ENCODE measurements around the gene ZSCAN9. TPM values are rescaled to one million over a fixed set of nuclear protein-coding genes. Genes with fewer than 3 reads are reported as not detected.

The ZSCAN9 gene
- total RNA-seq, 4 donors from 2014 or later, result 11.9 to 22.2 (median 14.2) TPM

DNA sequence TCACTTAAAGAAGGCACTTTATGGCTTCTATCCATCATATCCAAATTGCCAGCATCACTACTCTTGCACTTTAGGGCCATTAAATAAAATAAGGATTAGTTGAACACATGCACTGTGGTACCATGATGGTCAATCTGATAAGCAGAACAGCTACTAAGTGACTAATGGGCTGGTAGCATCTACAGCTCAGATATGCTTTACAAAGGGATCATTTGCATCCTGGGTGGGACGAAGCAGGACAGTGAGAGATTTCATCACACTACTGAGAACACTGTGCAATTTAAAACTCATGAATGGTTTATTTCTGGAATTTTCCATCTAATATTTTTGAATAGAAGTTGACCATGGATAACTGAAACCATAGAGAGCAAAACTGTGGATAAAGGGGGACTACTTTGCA, 25.1 kb upstream of the ZSCAN9 start:
- peaks cover 0 to 35% (median 2%) of the 10 kb centered on the region in 4 donors for H3K9me3 ChIP-seq
- no peak overlapping the region for H3K4me3 ChIP-seq
- no peaks in the 10 kb centered on the region for H3K36me3 ChIP-seq
- H3K27ac ChIP-seq, result no peak overlapping the region
- WGBS, 2 donors, result 58 to 61% methylated on average over 1 of the region's 1 CpG
- DNase-seq (ENCODE audit: low spot score in 2 of 2), result no peak
- H3K27me3 ChIP-seq, result peaks cover 0 to 20% of the 10 kb centered on the region in 2 donors
- H3K4me1 ChIP-seq, result no peaks in the 10 kb centered on the region
- no peak for TF ChIP-seq EP300 (IDR thresholded peaks at IDR 0.05)
- TF ChIP-seq POLR2A (IDR thresholded peaks at IDR 0.05), result no peak
- TF ChIP-seq, protein P1, sequence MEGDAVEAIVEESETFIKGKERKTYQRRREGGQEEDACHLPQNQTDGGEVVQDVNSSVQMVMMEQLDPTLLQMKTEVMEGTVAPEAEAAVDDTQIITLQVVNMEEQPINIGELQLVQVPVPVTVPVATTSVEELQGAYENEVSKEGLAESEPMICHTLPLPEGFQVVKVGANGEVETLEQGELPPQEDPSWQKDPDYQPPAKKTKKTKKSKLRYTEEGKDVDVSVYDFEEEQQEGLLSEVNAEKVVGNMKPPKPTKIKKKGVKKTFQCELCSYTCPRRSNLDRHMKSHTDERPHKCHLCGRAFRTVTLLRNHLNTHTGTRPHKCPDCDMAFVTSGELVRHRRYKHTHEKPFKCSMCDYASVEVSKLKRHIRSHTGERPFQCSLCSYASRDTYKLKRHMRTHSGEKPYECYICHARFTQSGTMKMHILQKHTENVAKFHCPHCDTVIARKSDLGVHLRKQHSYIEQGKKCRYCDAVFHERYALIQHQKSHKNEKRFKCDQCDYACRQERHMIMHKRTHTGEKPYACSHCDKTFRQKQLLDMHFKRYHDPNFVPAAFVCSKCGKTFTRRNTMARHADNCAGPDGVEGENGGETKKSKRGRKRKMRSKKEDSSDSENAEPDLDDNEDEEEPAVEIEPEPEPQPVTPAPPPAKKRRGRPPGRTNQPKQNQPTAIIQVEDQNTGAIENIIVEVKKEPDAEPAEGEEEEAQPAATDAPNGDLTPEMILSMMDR (IDR thresholded peaks at IDR 0.05), result no peak

DNA sequence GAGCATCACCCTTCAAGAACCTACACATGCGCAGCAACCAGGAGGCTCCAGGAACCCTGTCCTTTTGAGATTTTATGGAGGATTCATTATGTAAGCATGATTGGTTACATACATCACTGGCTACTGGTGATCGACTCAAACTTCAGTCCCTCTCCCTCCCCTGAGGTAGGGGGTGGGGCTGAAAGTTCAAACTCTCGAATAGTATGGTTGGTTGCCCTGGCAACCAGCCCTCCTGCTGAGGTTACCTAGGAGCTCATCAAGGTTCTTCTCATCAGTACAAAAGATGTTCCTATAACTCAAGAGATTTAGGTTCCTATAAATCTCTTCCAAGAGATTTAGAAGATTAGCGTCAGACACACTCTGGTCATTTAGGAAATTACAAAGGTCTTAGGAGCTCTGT, 21.9 kb upstream of the ZSCAN9 start:
- TF ChIP-seq, protein P1 (IDR thresholded peaks at IDR 0.05), result no peak
- TF ChIP-seq EP300 (IDR thresholded peaks at IDR 0.05) (no peak), POLR2A (IDR thresholded peaks at IDR 0.05) (no peak)
- no peak overlapping the region for H3K27ac ChIP-seq
- WGBS, 2 donors, result 33 to 40% methylated on average over 4 of the region's 4 CpGs
- DNase-seq (ENCODE audit: low spot score in 2 of 2), result no peak
- H3K36me3 ChIP-seq, result no peaks in the 10 kb centered on the region
- H3K9me3 ChIP-seq, result peaks cover 0 to 16% (median 0%) of the 10 kb centered on the region in 4 donors
- peaks cover 0 to 14% (median 7%) of the 10 kb centered on the region in 4 donors for H3K4me1 ChIP-seq
- H3K4me3 ChIP-seq, result no peak overlapping the region
- peaks cover 0 to 52% of the 10 kb centered on the region in 2 donors for H3K27me3 ChIP-seq

DNA sequence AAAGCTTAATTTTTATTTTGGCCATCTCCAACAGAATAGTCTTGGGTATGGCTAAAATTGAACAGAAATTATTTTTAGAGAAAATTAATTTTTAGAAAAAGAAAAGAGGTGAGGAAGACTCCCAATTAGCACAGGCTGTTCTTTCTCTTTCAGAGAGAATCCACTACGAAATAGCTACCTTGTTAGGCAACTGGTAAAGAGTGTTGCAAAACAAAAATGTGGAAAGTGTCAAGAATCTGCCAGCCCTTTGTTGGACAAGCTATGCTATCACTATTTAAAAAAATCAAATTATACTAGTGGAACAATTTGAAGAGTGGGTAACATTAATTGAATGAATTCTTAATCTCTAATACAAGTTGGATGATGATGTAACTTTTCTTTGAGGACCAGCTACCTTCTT, 19.2 kb upstream of the ZSCAN9 start:
- DNase-seq (ENCODE audit: low spot score in 2 of 2), result no peak
- TF ChIP-seq EP300 (IDR thresholded peaks at IDR 0.05) (no peak), POLR2A (IDR thresholded peaks at IDR 0.05) (no peak)
- TF ChIP-seq, protein P1 (IDR thresholded peaks at IDR 0.05), result no peak
- peaks cover 0 to 18% (median 9%) of the 10 kb centered on the region in 4 donors for H3K4me1 ChIP-seq
- H3K9me3 ChIP-seq, result peaks cover 0 to 16% (median 0%) of the 10 kb centered on the region in 4 donors
- no peaks in the 10 kb centered on the region for H3K36me3 ChIP-seq
- H3K4me3 ChIP-seq, result no peak overlapping the region
- H3K27ac ChIP-seq, result no peak overlapping the region
- WGBS, 2 donors, result 57 to 62% methylated on average over 1 of the region's 1 CpG
- H3K27me3 ChIP-seq, result peaks cover 0 to 79% of the 10 kb centered on the region in 2 donors

DNA sequence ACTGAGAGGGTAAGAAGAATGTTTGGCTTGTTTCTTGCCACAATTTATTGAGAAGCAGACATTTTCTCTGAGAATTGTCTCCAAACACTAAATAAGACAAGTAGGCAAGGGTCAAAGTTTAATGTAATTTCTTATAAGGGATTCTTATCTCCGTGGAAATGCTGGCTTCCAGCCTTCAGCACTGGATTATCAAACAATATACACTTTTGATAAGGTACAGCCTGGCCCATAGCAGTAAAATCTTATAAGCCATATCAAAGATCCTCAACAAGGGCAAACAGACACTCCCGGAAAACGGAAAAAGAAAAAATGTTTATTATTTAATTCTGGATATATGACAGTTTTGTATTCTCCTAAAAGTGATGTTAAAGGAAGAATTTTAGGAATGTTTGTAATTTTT, 18.5 kb upstream of the ZSCAN9 start:
- TF ChIP-seq EP300 (IDR thresholded peaks at IDR 0.05) (no peak), POLR2A (IDR thresholded peaks at IDR 0.05) (no peak)
- TF ChIP-seq, protein P1 (IDR thresholded peaks at IDR 0.05), result no peak
- no peak overlapping the region for H3K27ac ChIP-seq
- no peaks in the 10 kb centered on the region for H3K36me3 ChIP-seq
- DNase-seq (ENCODE audit: low spot score in 2 of 2), result no peak
- H3K4me3 ChIP-seq, result no peak overlapping the region
- peaks cover 0 to 18% (median 9%) of the 10 kb centered on the region in 4 donors for H3K4me1 ChIP-seq
- WGBS, 2 donors, result 38 to 43% methylated on average over 3 of the region's 3 CpGs
- H3K27me3 ChIP-seq, result peaks cover 0 to 80% of the 10 kb centered on the region in 2 donors
- H3K9me3 ChIP-seq, result peaks cover 0 to 16% (median 0%) of the 10 kb centered on the region in 4 donors

DNA sequence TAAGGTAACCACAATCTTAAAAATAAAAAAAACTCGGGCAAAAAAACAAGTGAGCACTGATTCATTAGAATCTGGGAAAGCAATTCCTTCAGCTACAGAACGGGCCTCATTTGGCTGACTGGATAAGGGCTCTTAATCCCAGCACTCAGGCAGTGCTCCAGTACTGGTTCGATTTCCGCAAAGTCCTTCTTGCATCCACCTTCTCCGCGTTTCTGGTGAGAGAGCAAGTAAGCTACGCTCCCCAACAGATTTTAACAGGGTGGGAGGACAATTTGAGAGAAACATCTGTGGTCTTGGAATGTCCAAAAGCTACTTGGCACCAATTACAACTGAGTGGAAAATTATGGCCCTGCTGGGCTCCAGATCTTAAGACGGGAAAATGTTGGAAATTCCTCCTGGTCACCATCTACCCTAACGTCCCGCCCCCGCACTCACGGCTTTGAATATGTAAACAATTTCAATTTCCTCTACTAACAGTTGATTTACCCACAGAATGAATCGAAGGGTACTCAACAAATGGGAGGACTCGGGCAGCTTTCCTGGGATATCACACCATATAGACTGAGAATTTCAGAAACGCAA, 18.1 kb upstream of the ZSCAN9 start:
- H3K4me1 ChIP-seq, result peaks cover 0 to 21% (median 9%) of the 10 kb centered on the region in 4 donors
- peaks cover 0 to 80% of the 10 kb centered on the region in 2 donors for H3K27me3 ChIP-seq
- DNase-seq (ENCODE audit: low spot score in 2 of 2), result no peak
- WGBS, 2 donors, result 11% methylated on average over 15 of the region's 15 CpGs
- H3K9me3 ChIP-seq, result peaks cover 0 to 16% (median 0%) of the 10 kb centered on the region in 4 donors
- TF ChIP-seq, protein P1 (IDR thresholded peaks at IDR 0.05), result no peak
- TF ChIP-seq POLR2A (IDR thresholded peaks at IDR 0.05), result no peak
- no peak for TF ChIP-seq EP300 (IDR thresholded peaks at IDR 0.05)
- H3K4me3 ChIP-seq, result peak overlapping the region in 3 of 4 donors; percentile 7 to 33 (median 9)
- no peak overlapping the region for H3K27ac ChIP-seq
- no peaks in the 10 kb centered on the region for H3K36me3 ChIP-seq
